Epithelial cell of esophagus (primary cell): ENCODE measurements around the gene RPS27L.

Experiments used
- DNase-seq: peaks from one replicate; pipeline ENCODE4 v3.0.0; 2010; ENCODE audit warnings: low read depth
- H3K4me3 ChIP-seq: 2 replicates; pipeline ENCODE4 v1.5.1; 2011; ENCODE audit warnings: mild to moderate bottlenecking, low read length, control low read depth
- TF ChIP-seq, protein P1 (sequence below): IDR thresholded peaks from 2 replicates; pipeline ENCODE4 v1.5.1; 2011; ENCODE audit warnings: low read depth, mild to moderate bottlenecking, low read length, control low read depth, inconsistent platforms; ENCODE audit not compliant: insufficient read depth; ENCODE audit errors: missing control alignments

The RPS27L gene

DNA sequence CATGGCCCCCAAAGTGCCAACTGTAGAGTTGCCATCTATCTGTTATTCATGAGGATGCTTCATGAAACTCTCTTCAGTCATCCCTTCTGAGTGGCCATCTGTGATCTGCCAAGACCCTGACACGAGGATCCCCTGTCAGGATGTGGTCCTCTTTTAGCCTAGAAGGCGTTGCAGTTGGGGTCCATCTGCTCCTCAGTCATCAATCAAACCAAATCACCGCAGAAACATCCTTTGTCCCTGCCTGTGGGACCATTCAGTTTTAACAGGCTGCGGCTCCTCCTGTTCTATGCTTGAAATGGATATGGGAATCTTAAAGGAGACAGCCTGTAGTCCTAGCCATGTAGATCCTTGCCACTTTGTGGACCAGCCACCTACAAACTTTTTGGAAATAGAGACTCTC is 5.9 kb upstream of the RPS27L start:
- no peak for DNase-seq
- no peak overlapping the region for H3K4me3 ChIP-seq
- TF ChIP-seq, protein P1, sequence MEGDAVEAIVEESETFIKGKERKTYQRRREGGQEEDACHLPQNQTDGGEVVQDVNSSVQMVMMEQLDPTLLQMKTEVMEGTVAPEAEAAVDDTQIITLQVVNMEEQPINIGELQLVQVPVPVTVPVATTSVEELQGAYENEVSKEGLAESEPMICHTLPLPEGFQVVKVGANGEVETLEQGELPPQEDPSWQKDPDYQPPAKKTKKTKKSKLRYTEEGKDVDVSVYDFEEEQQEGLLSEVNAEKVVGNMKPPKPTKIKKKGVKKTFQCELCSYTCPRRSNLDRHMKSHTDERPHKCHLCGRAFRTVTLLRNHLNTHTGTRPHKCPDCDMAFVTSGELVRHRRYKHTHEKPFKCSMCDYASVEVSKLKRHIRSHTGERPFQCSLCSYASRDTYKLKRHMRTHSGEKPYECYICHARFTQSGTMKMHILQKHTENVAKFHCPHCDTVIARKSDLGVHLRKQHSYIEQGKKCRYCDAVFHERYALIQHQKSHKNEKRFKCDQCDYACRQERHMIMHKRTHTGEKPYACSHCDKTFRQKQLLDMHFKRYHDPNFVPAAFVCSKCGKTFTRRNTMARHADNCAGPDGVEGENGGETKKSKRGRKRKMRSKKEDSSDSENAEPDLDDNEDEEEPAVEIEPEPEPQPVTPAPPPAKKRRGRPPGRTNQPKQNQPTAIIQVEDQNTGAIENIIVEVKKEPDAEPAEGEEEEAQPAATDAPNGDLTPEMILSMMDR, result no peak

DNA sequence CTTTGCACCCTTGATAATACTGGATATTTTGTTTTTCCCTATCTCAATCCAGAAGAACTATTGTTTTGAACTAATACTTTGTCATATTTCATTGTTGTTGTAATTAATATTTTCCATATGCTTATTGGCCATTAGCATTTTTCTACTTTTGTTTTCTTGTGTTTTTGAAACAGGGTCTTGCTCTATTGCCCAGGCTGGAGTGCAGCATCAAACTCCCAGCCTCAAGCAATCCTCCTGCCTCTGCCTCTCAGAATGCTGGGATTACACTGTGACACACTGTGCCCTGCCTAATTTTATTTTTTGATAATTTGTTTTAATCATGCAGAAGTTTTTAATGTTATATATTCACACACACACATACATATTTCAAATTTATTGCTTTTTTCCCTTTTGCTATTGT is 3.4 kb upstream of the RPS27L start:
- no peak overlapping the region for H3K4me3 ChIP-seq
- TF ChIP-seq, protein P1, result no peak
- DNase-seq, result no peak

DNA sequence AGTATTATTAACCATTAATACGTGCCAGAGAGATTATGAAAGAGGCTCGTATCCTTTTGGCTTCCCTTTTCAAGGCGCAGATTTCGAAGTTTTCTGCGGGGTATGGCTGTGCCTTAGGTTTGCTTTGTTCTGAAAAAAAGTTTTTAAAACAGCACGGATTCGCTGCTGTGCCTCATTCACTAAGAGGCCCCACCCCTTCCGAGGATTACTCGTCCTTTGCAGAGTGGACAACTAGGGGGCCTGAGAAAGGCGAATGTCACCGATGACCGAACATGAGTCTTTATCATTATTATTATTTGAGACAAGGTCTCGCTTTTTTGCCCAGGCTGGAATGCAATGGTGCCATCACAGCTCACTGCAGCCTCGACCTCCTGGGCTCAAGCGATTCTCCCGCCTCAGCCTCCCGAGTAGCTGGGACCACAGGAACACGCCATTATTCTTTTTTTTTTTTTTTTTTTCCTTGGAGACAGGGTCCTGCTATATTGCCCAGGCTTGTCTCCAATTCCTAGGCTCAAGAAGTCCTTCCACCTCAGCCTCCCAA is 684 bp upstream of the RPS27L start:
- TF ChIP-seq, protein P1, result no peak
- H3K4me3 ChIP-seq, result peak overlapping the region; percentile 81
- DNase-seq, result peak; percentile 52

DNA sequence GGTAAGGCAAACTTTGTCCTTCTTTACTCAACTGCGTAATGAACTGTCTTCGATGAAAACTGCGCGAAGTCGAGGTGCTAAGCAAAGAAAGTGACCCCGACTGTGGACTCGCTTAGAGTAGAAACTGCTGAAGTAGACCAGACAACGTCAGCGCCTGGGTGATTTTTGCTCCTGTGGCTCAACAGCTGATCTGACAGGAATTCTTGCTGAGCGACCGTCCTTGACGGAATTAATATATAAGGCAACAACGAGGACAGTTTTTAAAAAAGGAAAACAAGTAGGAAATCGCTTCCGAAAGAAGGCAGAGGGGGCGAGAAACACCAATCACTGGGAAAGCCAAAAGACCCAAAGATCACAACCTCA is 541 bp downstream of the RPS27L start:
- DNase-seq, result peak; percentile 34
- TF ChIP-seq, protein P1, result no peak
- peak overlapping the region; percentile 81 for H3K4me3 ChIP-seq

DNA sequence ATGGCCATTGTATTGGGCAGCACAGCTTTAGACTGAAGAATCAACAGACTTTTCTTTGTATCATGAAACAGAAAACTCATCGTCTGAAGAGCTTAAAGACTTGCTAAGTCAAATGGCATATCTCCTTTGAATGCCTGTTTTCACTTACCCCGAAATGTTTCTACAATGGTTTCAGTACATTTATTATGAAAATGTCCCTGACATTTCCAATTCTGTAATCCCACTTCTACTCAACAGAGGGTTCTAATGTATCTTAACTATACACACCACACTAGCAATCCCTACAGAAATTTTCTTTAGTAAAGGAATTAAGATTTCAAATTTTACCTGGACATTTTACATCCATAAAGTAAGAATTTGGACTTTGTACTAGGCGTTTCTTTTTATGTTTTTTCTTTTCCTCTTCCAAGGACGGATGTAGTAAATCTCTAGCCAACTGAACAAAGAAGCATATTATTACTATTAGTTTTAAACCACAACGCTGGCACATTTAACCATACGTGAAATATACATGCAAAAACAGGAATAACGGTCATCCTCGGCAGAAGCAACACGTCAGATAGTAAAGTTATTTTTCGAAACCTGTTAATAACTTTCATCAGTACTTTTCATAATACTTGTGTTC is 1.1 kb downstream of the RPS27L start:
- no peak for DNase-seq
- peak overlapping the region; percentile 81 for H3K4me3 ChIP-seq
- TF ChIP-seq, protein P1, result no peak

DNA sequence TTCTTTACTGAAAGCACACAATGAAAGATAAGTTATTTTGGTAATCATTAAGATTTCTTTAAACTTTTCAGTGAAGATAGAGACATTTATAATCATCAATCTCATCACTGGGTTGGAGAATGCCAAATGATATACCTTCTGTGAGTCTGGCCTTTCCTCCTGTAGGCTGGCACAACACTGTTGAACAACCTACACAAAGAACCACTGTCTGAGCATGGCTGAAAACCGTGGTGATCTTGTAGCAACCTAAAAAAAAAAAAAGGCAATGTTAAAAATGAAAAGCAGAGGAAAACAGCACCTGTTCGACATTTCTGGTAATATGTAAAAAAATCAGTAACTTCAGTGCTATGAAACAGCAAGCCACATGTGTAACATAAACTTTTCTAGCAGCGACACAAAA is 1.8 kb downstream of the RPS27L start:
- peak overlapping the region; percentile 81 for H3K4me3 ChIP-seq
- no peak for DNase-seq
- TF ChIP-seq, protein P1, result no peak

DNA sequence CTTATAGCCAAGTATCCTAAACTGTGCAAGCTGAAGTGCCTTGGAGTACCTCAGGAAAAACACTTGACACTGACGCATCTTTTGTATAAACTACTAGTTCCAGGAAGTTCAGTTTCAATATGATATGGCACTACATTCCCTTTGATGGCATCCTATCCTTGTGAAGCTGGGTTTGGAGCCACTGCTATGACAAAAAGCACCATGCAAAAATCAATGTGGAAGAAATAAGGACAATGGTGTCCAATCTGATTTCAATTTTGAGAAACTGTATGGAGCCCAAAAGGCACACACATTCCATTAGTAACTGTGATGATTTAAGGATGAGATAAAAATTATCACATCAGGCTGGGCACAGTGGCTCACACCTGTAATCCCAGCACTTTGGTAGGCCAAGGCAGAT is 5.6 kb downstream of the RPS27L start:
- no peak for DNase-seq
- H3K4me3 ChIP-seq, result no peak overlapping the region
- TF ChIP-seq, protein P1, result no peak
